ENCODE measurements around the gene PC. TPM values are rescaled to one million over a fixed set of nuclear protein-coding genes. Genes with fewer than 3 reads are reported as not detected.

The PC gene
- total RNA-seq, 1 donor from 2014 or later = 5.0 TPM

DNA sequence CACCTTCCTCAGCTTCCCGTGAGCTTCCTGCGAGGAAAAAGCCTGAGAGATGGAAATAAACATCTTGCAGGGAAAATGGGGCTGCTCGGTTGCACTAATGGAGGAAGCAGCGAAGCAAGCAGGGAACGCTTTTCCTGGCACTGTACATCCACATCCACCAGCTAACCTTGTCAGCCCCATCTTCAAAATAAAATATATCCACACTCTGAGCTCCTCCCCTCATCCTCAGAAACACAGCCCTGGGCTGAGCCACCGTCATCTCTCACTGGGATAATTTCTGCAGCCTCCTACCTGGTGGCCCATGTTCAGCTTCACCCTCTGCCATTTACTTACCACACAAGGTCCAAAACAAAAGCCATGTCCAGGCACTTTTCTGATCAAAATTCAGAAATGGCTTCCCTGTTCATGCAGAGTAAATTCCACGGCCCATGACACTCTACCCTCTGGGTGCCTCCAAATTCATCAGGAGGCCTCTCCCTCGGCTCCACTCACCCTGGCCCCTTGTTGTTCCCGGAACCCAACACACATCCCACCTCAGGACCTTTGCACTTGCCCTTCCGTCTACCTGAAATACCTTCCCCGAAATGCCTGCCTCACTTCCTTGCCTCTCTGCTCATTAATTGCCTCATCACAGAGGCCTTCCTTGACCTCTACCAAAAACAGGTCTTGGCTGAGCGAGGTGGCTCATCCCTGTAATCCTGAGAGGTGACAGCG is 29.9 kb upstream of the PC start:
- ChIA-PET POLR2A (interaction anchor here (0.6 kb wide), 1 partner anchor 93 kb away, joined by 12 read pairs; no protein-coding TSS in a partner anchor), CTCF (interaction anchor here (1.6 kb wide), 1 partner anchor 394 kb away, joined by 3 read pairs; no protein-coding TSS in a partner anchor)
- ATAC-seq (ENCODE audit: low read depth) = no peak
- no peaks in the 10 kb centered on the region for H3K9me3 Mint-ChIP-seq
- intact Hi-C loops (cut with micrococcal nuclease) = no loop called here
- H3K27me3 Mint-ChIP-seq = peaks cover 21% of the 10 kb centered on the region
- H3K27ac Mint-ChIP-seq = no peak overlapping the region
- no peak for DNase-seq
- no peaks in the 10 kb centered on the region for H3K4me1 Mint-ChIP-seq
- H3K4me3 Mint-ChIP-seq = no peak overlapping the region
- TF ChIP-seq, protein P1, sequence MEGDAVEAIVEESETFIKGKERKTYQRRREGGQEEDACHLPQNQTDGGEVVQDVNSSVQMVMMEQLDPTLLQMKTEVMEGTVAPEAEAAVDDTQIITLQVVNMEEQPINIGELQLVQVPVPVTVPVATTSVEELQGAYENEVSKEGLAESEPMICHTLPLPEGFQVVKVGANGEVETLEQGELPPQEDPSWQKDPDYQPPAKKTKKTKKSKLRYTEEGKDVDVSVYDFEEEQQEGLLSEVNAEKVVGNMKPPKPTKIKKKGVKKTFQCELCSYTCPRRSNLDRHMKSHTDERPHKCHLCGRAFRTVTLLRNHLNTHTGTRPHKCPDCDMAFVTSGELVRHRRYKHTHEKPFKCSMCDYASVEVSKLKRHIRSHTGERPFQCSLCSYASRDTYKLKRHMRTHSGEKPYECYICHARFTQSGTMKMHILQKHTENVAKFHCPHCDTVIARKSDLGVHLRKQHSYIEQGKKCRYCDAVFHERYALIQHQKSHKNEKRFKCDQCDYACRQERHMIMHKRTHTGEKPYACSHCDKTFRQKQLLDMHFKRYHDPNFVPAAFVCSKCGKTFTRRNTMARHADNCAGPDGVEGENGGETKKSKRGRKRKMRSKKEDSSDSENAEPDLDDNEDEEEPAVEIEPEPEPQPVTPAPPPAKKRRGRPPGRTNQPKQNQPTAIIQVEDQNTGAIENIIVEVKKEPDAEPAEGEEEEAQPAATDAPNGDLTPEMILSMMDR (IDR thresholded peaks at IDR 0.05) = no peak
- no peaks in the 10 kb centered on the region for H3K36me3 Mint-ChIP-seq (ENCODE audit: low read depth)

- intact Hi-C loops (cut with micrococcal nuclease) = no loop called here
- ChIA-PET CTCF (interaction anchor here (1.6 kb wide), 1 partner anchor 395 kb away, joined by 3 read pairs; no protein-coding TSS in a partner anchor), POLR2A (no interaction called here)
- ATAC-seq (ENCODE audit: low read depth) (no peak), DNase-seq (no peak)
- Mint-ChIP-seq H3K9me3 (no peaks in the 10 kb centered on the region), H3K36me3 (ENCODE audit: low read depth) (no peaks in the 10 kb centered on the region), H3K4me3 (no peak overlapping the region), H3K27ac (no peak overlapping the region), H3K4me1 (no peaks in the 10 kb centered on the region), H3K27me3 (peaks cover 26% of the 10 kb centered on the region)
- TF ChIP-seq, protein P1 (IDR thresholded peaks at IDR 0.05) = no peak
Observed at GRCh38 chr11:66987158-66987620, 29.0 kb upstream of the PC start.

- TF ChIP-seq, protein P1 (IDR thresholded peaks at IDR 0.05) = no peak
- CTCF ChIA-PET = interaction anchor here (1.6 kb wide), 1 partner anchor 396 kb away, joined by 3 read pairs; no protein-coding TSS in a partner anchor
- H3K4me1 Mint-ChIP-seq = no peaks in the 10 kb centered on the region
- POLR2A ChIA-PET = no interaction called here
- H3K9me3 Mint-ChIP-seq = no peaks in the 10 kb centered on the region
- no peaks in the 10 kb centered on the region for H3K36me3 Mint-ChIP-seq (ENCODE audit: low read depth)
- no peak for ATAC-seq (ENCODE audit: low read depth)
- no peak overlapping the region for H3K27ac Mint-ChIP-seq
- no peak overlapping the region for H3K4me3 Mint-ChIP-seq
- peaks cover 25% of the 10 kb centered on the region for H3K27me3 Mint-ChIP-seq
- DNase-seq = no peak
- intact Hi-C loops (cut with micrococcal nuclease) = no loop called here
Observed at GRCh38 chr11:66986178-66986545, 28.0 kb upstream of the PC start.

DNA sequence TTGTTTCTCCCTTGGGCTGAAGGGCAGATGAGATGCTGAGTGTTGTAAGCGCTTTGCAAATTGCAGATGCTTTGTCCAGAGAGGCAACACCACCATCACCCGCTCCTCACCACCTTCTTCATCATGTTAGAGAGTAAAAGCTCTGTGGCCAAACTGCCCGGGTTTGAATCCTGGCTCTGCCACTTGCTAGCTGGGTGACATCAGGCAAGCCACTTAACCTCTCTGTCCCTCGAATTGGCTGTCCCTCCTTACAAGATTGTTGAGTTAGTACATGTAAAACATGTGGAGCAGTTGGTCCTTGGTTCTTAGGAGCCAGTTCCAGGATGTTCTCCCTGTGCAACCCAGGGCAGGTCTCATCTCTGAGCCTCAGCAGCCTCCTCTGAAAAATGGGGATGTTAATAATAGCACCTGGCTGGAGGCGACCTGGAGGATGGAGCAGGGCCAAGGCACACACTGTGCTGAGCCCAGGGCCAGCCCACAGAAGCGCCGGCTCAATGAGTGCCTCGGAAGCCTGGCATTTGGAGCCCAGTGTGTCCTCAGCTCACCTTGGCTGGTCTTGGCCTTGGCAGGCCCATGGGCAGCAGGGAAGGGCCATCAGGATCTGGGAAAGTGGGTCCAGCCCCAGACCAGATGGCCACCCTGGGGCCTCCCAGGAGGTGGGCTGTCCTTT is 27.5 kb upstream of the PC start:
- no peaks in the 10 kb centered on the region for H3K4me1 Mint-ChIP-seq
- H3K36me3 Mint-ChIP-seq (ENCODE audit: low read depth) = no peaks in the 10 kb centered on the region
- H3K9me3 Mint-ChIP-seq = no peaks in the 10 kb centered on the region
- no peak overlapping the region for H3K4me3 Mint-ChIP-seq
- ATAC-seq (ENCODE audit: low read depth) (no peak), DNase-seq (no peak)
- ChIA-PET CTCF (no interaction called here), POLR2A (no interaction called here)
- TF ChIP-seq, protein P1 (IDR thresholded peaks at IDR 0.05) = no peak
- H3K27me3 Mint-ChIP-seq = peaks cover 25% of the 10 kb centered on the region
- H3K27ac Mint-ChIP-seq = no peak overlapping the region
- intact Hi-C loops (cut with micrococcal nuclease) = no loop called here

GRCh38 chr11:66983275-66983924 is 25.2 kb upstream of the PC start:
- Mint-ChIP-seq H3K27ac (no peak overlapping the region), H3K4me1 (no peaks in the 10 kb centered on the region), H3K36me3 (ENCODE audit: low read depth) (no peaks in the 10 kb centered on the region), H3K4me3 (no peak overlapping the region), H3K9me3 (no peaks in the 10 kb centered on the region), H3K27me3 (peaks cover 27% of the 10 kb centered on the region)
- no peak for ATAC-seq (ENCODE audit: low read depth)
- intact Hi-C loops (cut with micrococcal nuclease) = no loop called here
- no peak for DNase-seq
- CTCF ChIA-PET = no interaction called here
- TF ChIP-seq, protein P1 (IDR thresholded peaks at IDR 0.05) = no peak
- POLR2A ChIA-PET = no interaction called here

Data from activated B cell treated with CpG ODN at 0.5 μM for 24 hours (primary cell).